GM12878 (cell line): ENCODE results near the gene ZNF765. TPM values are rescaled to one million over a fixed set of nuclear protein-coding genes. Genes with fewer than 3 reads are reported as not detected.

Experiments
- ATAC-seq: fragments of 200-7000 bp; cut with Tn5 transposase; 3 replicates; pipeline ENCODE4 v1.9.1; 2020; ENCODE audit warnings: mild to moderate bottlenecking, moderate library complexity
- BruUV-seq: library from RNA; stranded (reverse); fragments of 400-500 nt; replicated peaks from 2 replicates; lab custom pipeline; 2021; lab: Mats Ljungman, UMichigan
- CTCF ChIA-PET: fragments of 300-600 bp; sonication (Branson Sonifier 250); formaldehyde crosslinking; extraction: SDS; loops from one replicate; lab custom pipeline; 2021; ENCODE audit warnings: inconsistent platforms; lab: Yijun Ruan, JAX
- POLR2A ChIA-PET: fragments of 350-600 bp; formaldehyde crosslinking; extraction: SDS; loops from one replicate; lab custom pipeline; 2021; ENCODE audit warnings: inconsistent platforms; lab: Charles Lee
- RAD21 ChIA-PET: fragments of 300-600 bp; sonication (Branson Sonifier 250); formaldehyde crosslinking; loops from one replicate; lab custom pipeline; 2023; ENCODE audit warnings: antibody characterized with exemption; ENCODE audit not compliant: unreplicated experiment; lab: Charles Lee
- SMC1A ChIA-PET: fragments of 300-600 bp; sonication (Branson Sonifier 250); formaldehyde crosslinking; loops from one replicate; lab custom pipeline; 2023; ENCODE audit not compliant: unreplicated experiment, uncharacterized antibody; lab: Charles Lee
- DNase-seq: peaks from one replicate; pipeline ENCODE4 v3.0.0-alpha.2; 2011; ENCODE audit warnings: low read depth, low spot score
- FAIRE-seq: peaks from 3 replicates; lab custom pipeline; 2011; peaks lifted over from hg19 to GRCh38; lab: Jason Lieb, UNC
- H2AFZ ChIP-seq: 2 replicates; pipeline ENCODE4 v1.6.0; 2011; ENCODE audit warnings: low read depth, low read length, control low read depth; ENCODE audit not compliant: control insufficient read depth
- H3K27ac ChIP-seq: 2 replicates; pipeline ENCODE4 v1.5.1; 2011; ENCODE audit warnings: control low read depth; ENCODE audit not compliant: control insufficient read depth, insufficient read depth
- H3K27me3 ChIP-seq, 2 experiments: replicated peaks in 1 of 2; 2 replicates each; pipeline versions ENCODE4 v1.6.0 to v1.6.1; 2011; ENCODE audit warnings: low read length in 1 of 2; ENCODE audit not compliant: control insufficient read depth in 2 of 2, insufficient read depth in 2 of 2
- H3K36me3 ChIP-seq, 2 experiments: 2 replicates each; pipeline ENCODE4 v1.5.1; 2011; ENCODE audit warnings: low read length in 1 of 2; ENCODE audit not compliant: control insufficient read depth in 2 of 2, insufficient read depth in 2 of 2
- H3K4me1 ChIP-seq: 2 replicates; pipeline ENCODE4 v1.6.1; 2011; ENCODE audit warnings: mild to moderate bottlenecking, low read length, moderate library complexity, mixed read lengths; ENCODE audit not compliant: control insufficient read depth, insufficient read depth
- H3K4me2 ChIP-seq: 2 replicates; pipeline ENCODE4 v1.6.0; 2011; ENCODE audit warnings: control low read depth; ENCODE audit not compliant: control insufficient read depth, insufficient read depth
- H3K4me3 ChIP-seq: fragments of 200-600 bp; sonication (generic); 2 replicates; pipeline ENCODE4 v1.5.1; 2016
- H3K79me2 ChIP-seq: 2 replicates; pipeline ENCODE4 v1.6.0; 2011; ENCODE audit warnings: low read length; ENCODE audit not compliant: control insufficient read depth, insufficient read depth
- H3K9ac ChIP-seq: 2 replicates; pipeline ENCODE4 v1.8.0; 2011; ENCODE audit warnings: low read length, control low read depth, mixed read lengths; ENCODE audit not compliant: control insufficient read depth, insufficient read depth
- H3K9me3 ChIP-seq: replicated peaks from 3 replicates; pipeline ENCODE4 v1.5.1; 2011; ENCODE audit warnings: mild to moderate bottlenecking, low read length; ENCODE audit not compliant: control insufficient read depth, insufficient read depth
- H4K20me1 ChIP-seq: 2 replicates; pipeline ENCODE4 v1.6.0; 2011; ENCODE audit not compliant: control insufficient read depth, insufficient read depth
- ASH2L ChIP-seq: fragments of 300-600, 200-600 bp; sonication (generic); IDR thresholded peaks from 2 replicates; pipeline ENCODE4 v1.6.1; 2017; ENCODE audit warnings: low read depth, mild to moderate bottlenecking, borderline replicate concordance
- BCL3 ChIP-seq: IDR thresholded peaks from 2 replicates; pipeline ENCODE4 v1.6.1; 2011; ENCODE audit warnings: borderline replicate concordance, low read depth, mild to moderate bottlenecking, moderate library complexity, low read length; ENCODE audit not compliant: insufficient read depth, poor library complexity, severe bottlenecking
- BCLAF1 ChIP-seq: fragments of 450-650 bp; IDR thresholded peaks from 2 replicates; pipeline ENCODE4 v1.6.1; 2017; ENCODE audit warnings: antibody characterized with exemption, mild to moderate bottlenecking, moderate library complexity
- BRCA1 ChIP-seq: IDR thresholded peaks from 2 replicates; pipeline ENCODE4 v1.6.1; 2011; ENCODE audit warnings: low read depth, low read length, improper control_type of control experiment
- DPF2 ChIP-seq: fragments of 450-650 bp; IDR thresholded peaks from 2 replicates; pipeline ENCODE4 v1.6.1; 2017; ENCODE audit warnings: mild to moderate bottlenecking
- HDAC2 ChIP-seq: fragments of 200-600 bp; sonication (generic); IDR thresholded peaks from 2 replicates; pipeline ENCODE4 v1.6.1; 2017
- MLLT1 ChIP-seq: fragments of 450-650 bp; IDR thresholded peaks from 2 replicates; pipeline ENCODE4 v1.6.1; 2016; ENCODE audit warnings: mild to moderate bottlenecking
- MTA2 ChIP-seq: fragments of 450-650 bp; IDR thresholded peaks from 2 replicates; pipeline ENCODE4 v1.6.1; 2016; ENCODE audit warnings: low read depth, mild to moderate bottlenecking, moderate library complexity
- PBX3 ChIP-seq: IDR thresholded peaks from 2 replicates; pipeline ENCODE4 v1.6.1; 2011; ENCODE audit warnings: mild to moderate bottlenecking, low read depth, low read length, moderate library complexity; ENCODE audit not compliant: insufficient replicate concordance
- POU2F2 ChIP-seq: IDR thresholded peaks from 3 replicates; pipeline ENCODE4 v1.6.1; 2011; ENCODE audit warnings: low read depth, mild to moderate bottlenecking, low read length, borderline replicate concordance
- RAD21 ChIP-seq: IDR thresholded peaks from 2 replicates; pipeline ENCODE4 v1.6.1; 2011; ENCODE audit warnings: mild to moderate bottlenecking, low read depth, low read length, moderate library complexity; ENCODE audit not compliant: insufficient read depth
- SIN3A ChIP-seq: IDR thresholded peaks from 2 replicates; pipeline ENCODE4 v1.6.1; 2012; ENCODE audit warnings: low read depth, low read length, improper control_type of control experiment
- SKIL ChIP-seq: fragments of 450-650 bp; IDR thresholded peaks from 2 replicates; pipeline ENCODE4 v1.6.1; 2017; ENCODE audit warnings: mild to moderate bottlenecking, low read depth, inconsistent platforms; ENCODE audit not compliant: poor library complexity, severe bottlenecking
- SMARCA5 ChIP-seq: fragments of 450-650 bp; IDR thresholded peaks from 2 replicates; pipeline ENCODE4 v1.6.1; 2017; ENCODE audit warnings: mild to moderate bottlenecking
- SRF ChIP-seq, 2 experiments: IDR thresholded peaks; 2 replicates each; pipeline ENCODE4 v1.6.1; 2011; ENCODE audit warnings: low read depth in 2 of 2, low read length in 2 of 2, mild to moderate bottlenecking in 1 of 2, moderate library complexity in 1 of 2
- TCF12 ChIP-seq: IDR thresholded peaks from 2 replicates; pipeline ENCODE4 v1.6.1; 2011; ENCODE audit warnings: low read depth, mild to moderate bottlenecking, low read length
- ZNF217 ChIP-seq: fragments of 450-650 bp; IDR thresholded peaks from 2 replicates; pipeline ENCODE4 v1.6.1; 2017; ENCODE audit warnings: antibody characterized with exemption, mild to moderate bottlenecking
- WGBS: methylation state at CpG from one replicate; pipeline ENCODE4 v1.1.6; 2016; ENCODE audit warnings: low lambda C conversion rate; ENCODE audit not compliant: insufficient replicate concordance, insufficient coverage; ENCODE audit errors: missing lambda C conversion rate; 5-methylcytosine and 5-hydroxymethylcytosine counted together
- in situ Hi-C: fragments of 300-500 bp; cut with MboI; formaldehyde crosslinking; loops from 9 replicates; pipeline ENCODE4 v1.14.3; 2018; ENCODE audit warnings: mixed read lengths
- intact Hi-C: fragments of 100-400 bp; cut with micrococcal nuclease; formaldehyde crosslinking; loops from one replicate; pipeline ENCODE4 v1.14.2; 2022; ENCODE audit not compliant: unreplicated experiment
- polyA plus RNA-seq, 11 experiments: library from polyadenylated mRNA; depleted of rRNA in 4 of 11; unstranded in 6 of 11; stranded (reverse) in 5 of 11; fragments of >200 nt; fragmentation: Nextera tagmentation in 4 of 11; fragmentation: Illumina TruSeq in 1 of 11; extraction: Ambion mirVana in 4 of 11; extraction: Trizol in 1 of 11; gene quantifications; 1 replicate in 1 of 11; 2 replicates in 10 of 11; pipeline versions ENCODE4 v1.2.1 to v1.2.3, GENCODE V29; 2011 to 2016; ENCODE audit warnings: inconsistent platforms in 2 of 11, missing spikeins in 2 of 11, low read depth in 1 of 11
- total RNA-seq, 4 experiments: library from RNA; depleted of rRNA in 3 of 4; stranded (reverse); fragments of >200 nt in 3 of 4; fragmentation: Illumina TruSeq in 1 of 4; extraction: Trizol in 1 of 4; gene quantifications; 2 replicates each; pipeline versions ENCODE4 v1.2.1 to v1.2.3, GENCODE V29; 2013 to 2021

The ZNF765 gene
- total and polyA plus RNA-seq, 10 of the 15 experiments (the other 5 are each of a cell fraction or from before 2014, with no cell fraction given): 2.9 to 12.7 (median 7.0) TPM

GRCh38 chr19:53374743-53375142, 20.2 kb upstream of the ZNF765 start:
- no peak overlapping the region for H2AFZ ChIP-seq
- H3K27me3 ChIP-seq: no peaks in the 10 kb centered on the region
- H3K4me3 ChIP-seq: no peak overlapping the region
- BruUV-seq: no TSS peak
- H3K27ac ChIP-seq: no peak overlapping the region
- H3K4me1 ChIP-seq: no peaks in the 10 kb centered on the region
- peaks cover 16% of the 10 kb centered on the region for H3K9me3 ChIP-seq
- H4K20me1 ChIP-seq: no peaks in the 10 kb centered on the region
- no peak overlapping the region for H3K4me2 ChIP-seq
- intact Hi-C loops: no loop called here
- RAD21 ChIA-PET: no interaction called here
- TF ChIP-seq HDAC2 (no peak), TCF12 (no peak), MLLT1 (no peak), SMARCA5 (no peak), POU2F2 (no peak), MTA2 (no peak), SKIL (no peak), SIN3A (no peak), ASH2L (no peak), BCL3 (no peak), SRF (IDR thresholded peaks at IDR 0.05; ENCODE audit: low read depth in 2 of 2, low read length in 2 of 2) (no peak), DPF2 (no peak), RAD21 (no peak), ZNF217 (no peak), PBX3 (no peak), BRCA1 (no peak), BCLAF1 (no peak)
- TF ChIP-seq, all 136 proteins: peak for 0
- WGBS: 82% methylated on average over 1 of the region's 1 CpG
- FAIRE-seq: no peak
- Histone ChIP-seq H3K36me3 (peaks cover 3 to 14% of the 10 kb centered on the region in 2 experiments; a peak in 3 of 4 replicates), H3K79me2 (no peaks in the 10 kb centered on the region), H3K9ac (no peak overlapping the region)
- in situ Hi-C loops: no loop called here
- ChIA-PET POLR2A (no interaction called here), SMC1A (no interaction called here), CTCF (no interaction called here)
- ATAC-seq: no peak
- no peak for DNase-seq
